Nephron progenitor cell (in vitro differentiated cells): ENCODE measurements around the gene VPS8.
A peak's percentile ranks its signal among the peaks of the same experiment; 100 is the strongest.

Experiments
- DNase-seq: peaks from one replicate; pipeline ENCODE4 v3.0.0; 2021
- H3K27ac Mint-ChIP-seq: 2 replicates; pipeline ENCODE4 v1.8.0; 2021; ENCODE audit warnings: mild to moderate bottlenecking, moderate library complexity, mixed read lengths
- H3K27me3 Mint-ChIP-seq: 2 replicates; pipeline ENCODE4 v1.8.0; 2021; ENCODE audit warnings: mild to moderate bottlenecking, low read depth, mixed read lengths; ENCODE audit not compliant: poor library complexity
- H3K36me3 Mint-ChIP-seq: 2 replicates; pipeline ENCODE4 v1.8.0; 2021; ENCODE audit warnings: low read depth, mixed read lengths
- H3K4me1 Mint-ChIP-seq: 2 replicates; pipeline ENCODE4 v1.8.0; 2021; ENCODE audit warnings: mixed read lengths
- H3K4me3 Mint-ChIP-seq: 2 replicates; pipeline ENCODE4 v1.8.0; 2021; ENCODE audit warnings: mild to moderate bottlenecking, moderate library complexity, mixed read lengths
- H3K9me3 Mint-ChIP-seq: 2 replicates; pipeline ENCODE4 v1.8.0; 2021; ENCODE audit warnings: mild to moderate bottlenecking, moderate library complexity, mixed read lengths
- TF ChIP-seq, protein P1 (sequence below): fragments of 200-600 bp; sonication (generic); IDR thresholded peaks from 2 replicates; pipeline ENCODE4 v1.5.0; 2021; ENCODE audit warnings: antibody characterized with exemption

VPS8 gene

GRCh38 chr3:184910664-184911063 lies 98.7 kb downstream of the VPS8 start:
- Mint-ChIP-seq H3K27ac (peak overlapping the region; percentile 97), H3K4me1 (peaks cover 91% of the 10 kb centered on the region), H3K36me3 (peaks cover 44% of the 10 kb centered on the region), H3K9me3 (peaks cover 5% of the 10 kb centered on the region), H3K27me3 (no peaks in the 10 kb centered on the region), H3K4me3 (peak overlapping the region; percentile 13)
- TF ChIP-seq, protein P1, sequence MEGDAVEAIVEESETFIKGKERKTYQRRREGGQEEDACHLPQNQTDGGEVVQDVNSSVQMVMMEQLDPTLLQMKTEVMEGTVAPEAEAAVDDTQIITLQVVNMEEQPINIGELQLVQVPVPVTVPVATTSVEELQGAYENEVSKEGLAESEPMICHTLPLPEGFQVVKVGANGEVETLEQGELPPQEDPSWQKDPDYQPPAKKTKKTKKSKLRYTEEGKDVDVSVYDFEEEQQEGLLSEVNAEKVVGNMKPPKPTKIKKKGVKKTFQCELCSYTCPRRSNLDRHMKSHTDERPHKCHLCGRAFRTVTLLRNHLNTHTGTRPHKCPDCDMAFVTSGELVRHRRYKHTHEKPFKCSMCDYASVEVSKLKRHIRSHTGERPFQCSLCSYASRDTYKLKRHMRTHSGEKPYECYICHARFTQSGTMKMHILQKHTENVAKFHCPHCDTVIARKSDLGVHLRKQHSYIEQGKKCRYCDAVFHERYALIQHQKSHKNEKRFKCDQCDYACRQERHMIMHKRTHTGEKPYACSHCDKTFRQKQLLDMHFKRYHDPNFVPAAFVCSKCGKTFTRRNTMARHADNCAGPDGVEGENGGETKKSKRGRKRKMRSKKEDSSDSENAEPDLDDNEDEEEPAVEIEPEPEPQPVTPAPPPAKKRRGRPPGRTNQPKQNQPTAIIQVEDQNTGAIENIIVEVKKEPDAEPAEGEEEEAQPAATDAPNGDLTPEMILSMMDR = no peak
- DNase-seq = no peak

DNA sequence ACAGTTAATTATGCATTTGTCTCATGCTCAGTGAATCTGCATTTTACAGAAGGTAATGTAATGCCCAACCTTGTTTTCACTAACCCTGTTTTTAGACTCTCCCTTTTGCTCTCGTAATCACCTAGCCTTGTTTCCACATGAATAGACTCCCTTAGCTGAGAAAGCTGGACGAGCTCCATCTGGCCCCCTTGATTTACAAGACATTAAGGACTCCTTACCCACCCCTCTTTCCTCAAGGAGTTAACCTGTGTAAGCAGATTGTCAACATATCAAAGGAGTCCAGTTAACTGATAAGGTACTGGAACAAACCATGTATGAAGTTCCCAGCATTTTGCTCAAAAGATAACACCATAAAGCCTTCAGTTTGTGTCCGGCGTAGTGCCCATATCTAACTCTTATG lies 99.6 kb downstream of the VPS8 start:
- TF ChIP-seq, protein P1 = no peak
- no peak for DNase-seq
- H3K27ac Mint-ChIP-seq = peak overlapping the region; percentile 97

DNA sequence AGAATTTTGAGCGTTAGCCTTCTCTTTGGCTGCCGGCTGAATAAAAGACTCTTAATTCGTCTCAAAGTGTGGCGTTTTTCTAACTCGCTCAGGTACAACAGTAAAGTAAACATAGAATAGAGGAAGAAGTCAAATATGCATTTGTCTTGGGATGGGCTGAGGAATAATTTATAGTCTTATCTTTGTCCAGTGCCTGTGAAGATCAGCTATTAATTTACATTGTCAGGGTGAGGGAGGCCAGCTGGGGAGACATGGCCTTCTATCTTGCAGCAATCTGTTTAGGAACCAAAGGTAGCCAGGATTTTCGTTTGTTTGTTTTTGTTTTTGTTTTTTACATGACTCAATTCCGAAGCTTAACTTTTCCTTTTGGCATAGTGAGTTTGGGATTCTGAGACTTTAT lies 100.2 kb downstream of the VPS8 start:
- TF ChIP-seq, protein P1 = no peak
- DNase-seq = no peak
- peaks cover 84% of the 10 kb centered on the region for H3K4me1 Mint-ChIP-seq
- H3K36me3 Mint-ChIP-seq = peaks cover 47% of the 10 kb centered on the region
- peak overlapping the region; percentile 44 for H3K4me3 Mint-ChIP-seq
- H3K27ac Mint-ChIP-seq = peak overlapping the region; percentile 97
- H3K9me3 Mint-ChIP-seq = no peaks in the 10 kb centered on the region
- H3K27me3 Mint-ChIP-seq = no peaks in the 10 kb centered on the region

More for the DNA sequence above, 99.6 kb downstream of the VPS8 start:
- Mint-ChIP-seq H3K9me3 (no peaks in the 10 kb centered on the region), H3K4me3 (peak overlapping the region; percentile 44), H3K27me3 (no peaks in the 10 kb centered on the region), H3K4me1 (peaks cover 90% of the 10 kb centered on the region), H3K36me3 (peaks cover 45% of the 10 kb centered on the region)

DNA sequence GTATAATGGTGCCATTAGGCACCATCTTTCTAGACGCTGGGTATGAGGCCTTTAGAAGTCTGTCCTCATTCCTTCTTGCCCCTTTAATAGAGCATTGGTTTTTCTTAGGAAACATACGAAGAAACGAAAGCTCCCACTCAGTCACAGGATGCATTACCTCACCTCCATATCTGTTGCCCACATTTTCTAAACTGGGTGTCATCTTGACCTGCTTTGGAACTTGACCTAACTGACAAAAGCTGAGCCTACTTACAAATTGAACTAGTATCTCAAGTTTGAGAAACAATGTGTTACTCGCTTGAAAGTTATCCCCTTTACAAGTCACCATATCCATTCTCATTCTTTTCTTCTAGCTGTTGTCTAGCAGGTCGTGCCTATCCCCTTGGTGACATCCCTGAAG lies 102.7 kb downstream of the VPS8 start:
- Mint-ChIP-seq H3K4me3 (no peak overlapping the region), H3K27ac (no peak overlapping the region), H3K36me3 (peaks cover 61% of the 10 kb centered on the region), H3K9me3 (no peaks in the 10 kb centered on the region), H3K4me1 (peaks cover 59% of the 10 kb centered on the region), H3K27me3 (no peaks in the 10 kb centered on the region)
- TF ChIP-seq, protein P1 = no peak
- DNase-seq = no peak

DNA sequence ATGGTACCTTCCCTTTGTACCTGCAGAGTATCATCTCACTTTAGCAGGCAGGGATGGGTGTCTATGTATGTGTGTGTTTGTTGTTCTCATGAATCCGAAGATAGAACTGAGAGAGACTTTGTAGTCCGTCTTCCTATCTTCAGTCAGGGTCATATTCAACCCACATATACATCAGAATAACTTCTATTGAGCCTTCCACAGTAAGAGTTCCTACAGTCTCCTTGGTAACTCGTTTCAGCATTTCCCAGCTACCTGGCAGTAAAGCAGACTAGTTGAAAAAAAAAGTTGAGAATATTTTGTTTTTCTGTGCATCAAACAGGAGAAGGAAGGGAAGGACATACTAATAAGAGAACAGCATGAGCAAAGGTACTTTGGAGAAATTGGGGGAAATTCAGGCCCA lies 106.8 kb downstream of the VPS8 start:
- Mint-ChIP-seq H3K27me3 (no peaks in the 10 kb centered on the region), H3K9me3 (no peaks in the 10 kb centered on the region), H3K36me3 (peaks cover 52% of the 10 kb centered on the region), H3K27ac (no peak overlapping the region), H3K4me1 (peaks cover 18% of the 10 kb centered on the region), H3K4me3 (no peak overlapping the region)
- DNase-seq = no peak
- TF ChIP-seq, protein P1 = no peak

DNA sequence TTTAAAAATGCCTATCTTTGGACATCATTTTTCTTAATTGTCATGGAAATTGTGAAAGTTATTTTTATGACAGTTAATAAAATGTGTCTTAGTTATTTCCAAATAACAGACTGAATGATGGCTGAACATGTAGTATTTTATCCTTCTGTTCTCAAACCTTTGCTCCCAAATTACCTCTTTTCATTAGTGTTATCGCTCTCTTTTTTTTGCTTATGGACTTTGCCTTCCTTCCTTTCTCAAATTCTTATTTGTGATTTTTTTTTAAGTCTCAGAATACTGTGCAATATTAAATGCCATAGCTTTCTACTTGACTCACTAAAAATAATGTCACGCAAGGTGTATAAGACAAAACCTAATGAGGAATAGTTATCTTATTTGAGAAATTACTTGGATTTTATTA lies 107.7 kb downstream of the VPS8 start:
- Mint-ChIP-seq H3K4me1 (peaks cover 9% of the 10 kb centered on the region), H3K4me3 (no peak overlapping the region), H3K9me3 (no peaks in the 10 kb centered on the region), H3K36me3 (peaks cover 48% of the 10 kb centered on the region), H3K27ac (no peak overlapping the region), H3K27me3 (no peaks in the 10 kb centered on the region)
- TF ChIP-seq, protein P1 = no peak
- no peak for DNase-seq
